HepG2 (cell line): ENCODE measurements around the gene DNAJC5. TPM values are rescaled to one million over a fixed set of nuclear protein-coding genes. Genes with fewer than 3 reads are reported as not detected.

ENCODE experiments used
- ARID3A ChIP-seq: IDR thresholded peaks from 2 replicates; pipeline ENCODE4 v1.6.1; 2012; ENCODE audit warnings: low read depth, low read length, improper control_type of control experiment
- ELF1 ChIP-seq: sonication (generic); formaldehyde crosslinking; IDR thresholded peaks from 2 replicates; pipeline ENCODE4 v1.4.0; 2020; ENCODE audit warnings: missing genetic modification reagents
- GPN1 ChIP-seq: sonication (generic); formaldehyde crosslinking; IDR thresholded peaks from 2 replicates; pipeline ENCODE4 v1.5.1; 2020; ENCODE audit warnings: missing genetic modification reagents, borderline replicate concordance
- GTF2F1 ChIP-seq: fragments of 150-350 bp; IDR thresholded peaks from 2 replicates; pipeline ENCODE4 v1.6.1; 2014; ENCODE audit warnings: low read length
- HMG20A ChIP-seq: IDR thresholded peaks from 2 replicates; pipeline ENCODE4 v1.6.1; 2016; ENCODE audit warnings: borderline replicate concordance
- HOXA5 ChIP-seq: sonication (generic); formaldehyde crosslinking; IDR thresholded peaks from 2 replicates; pipeline ENCODE4 v1.4.0; 2020; ENCODE audit warnings: missing genetic modification reagents
- IKZF1 ChIP-seq: fragments of 450-650 bp; IDR thresholded peaks from 2 replicates; pipeline ENCODE4 v1.7.1; 2016
- IKZF4 ChIP-seq: sonication (generic); formaldehyde crosslinking; IDR thresholded peaks from 2 replicates; pipeline ENCODE4 v1.5.1; 2020; ENCODE audit warnings: borderline replicate concordance, mild to moderate bottlenecking, low read depth, missing genetic modification reagents; ENCODE audit errors: not compliant biosample characterization
- KLF15 ChIP-seq: sonication (generic); formaldehyde crosslinking; IDR thresholded peaks from 2 replicates; pipeline ENCODE4 v1.8.1; 2023; ENCODE audit warnings: borderline replicate concordance, mild to moderate bottlenecking, inconsistent platforms, missing genetic modification reagents, mixed read lengths
- NAIF1 ChIP-seq: sonication (generic); formaldehyde crosslinking; IDR thresholded peaks from 2 replicates; pipeline ENCODE4 v1.5.0; 2020; ENCODE audit warnings: mild to moderate bottlenecking, missing genetic modification reagents, borderline replicate concordance
- NRL ChIP-seq: sonication (generic); formaldehyde crosslinking; IDR thresholded peaks from 2 replicates; pipeline ENCODE4 v1.5.0; 2020; ENCODE audit warnings: missing genetic modification reagents, mild to moderate bottlenecking, moderate library complexity, borderline replicate concordance
- PHF5A ChIP-seq: IDR thresholded peaks from one replicate; pipeline ENCODE4 v1.6.1; 2018; ENCODE audit warnings: low read depth, missing genetic modification reagents; ENCODE audit not compliant: unreplicated experiment
- PLRG1 ChIP-seq: fragments of 450-650 bp; conservative IDR thresholded peaks from 2 replicates; pipeline ENCODE4 v1.6.1; 2016
- SALL2 ChIP-seq: sonication (generic); formaldehyde crosslinking; IDR thresholded peaks from 2 replicates; pipeline ENCODE4 v1.8.1; 2023; ENCODE audit warnings: mild to moderate bottlenecking, missing genetic modification reagents, inconsistent platforms
- THAP11 ChIP-seq: IDR thresholded peaks from 2 replicates; pipeline ENCODE4 v1.6.1; 2016; ENCODE audit warnings: missing biosample characterization, missing genetic modification reagents
- UBTF ChIP-seq: sonication (generic); formaldehyde crosslinking; IDR thresholded peaks from 2 replicates; pipeline ENCODE4 v1.4.0; 2020; ENCODE audit warnings: mild to moderate bottlenecking, missing genetic modification reagents
- ZKSCAN5 ChIP-seq: sonication (generic); formaldehyde crosslinking; IDR thresholded peaks from 2 replicates; pipeline ENCODE4 v1.5.1; 2020; ENCODE audit warnings: mild to moderate bottlenecking, missing genetic modification reagents
- ZKSCAN8 ChIP-seq: IDR thresholded peaks from 2 replicates; pipeline ENCODE4 v1.6.1; 2016; ENCODE audit warnings: borderline replicate concordance, missing genetic modification reagents, missing compliant biosample characterization
- ZNF136 ChIP-seq: sonication (generic); formaldehyde crosslinking; IDR thresholded peaks from 2 replicates; pipeline ENCODE4 v1.8.1; 2022; ENCODE audit warnings: low read depth, mild to moderate bottlenecking, moderate library complexity, missing genetic modification reagents
- ZNF253 ChIP-seq: sonication (generic); formaldehyde crosslinking; IDR thresholded peaks from 2 replicates; pipeline ENCODE4 v1.8.0; 2022; ENCODE audit warnings: mild to moderate bottlenecking, missing genetic modification reagents, borderline replicate concordance
- ZNF33B ChIP-seq: sonication (generic); formaldehyde crosslinking; IDR thresholded peaks from 2 replicates; pipeline ENCODE4 v1.5.1; 2020; ENCODE audit warnings: mild to moderate bottlenecking, missing genetic modification reagents
- ZNF446 ChIP-seq: sonication (generic); formaldehyde crosslinking; IDR thresholded peaks from 2 replicates; pipeline ENCODE4 v1.5.0; 2020; ENCODE audit warnings: mild to moderate bottlenecking, missing genetic modification reagents
- ZNF644 ChIP-seq: IDR thresholded peaks from 2 replicates; pipeline ENCODE4 v1.6.1; 2016; ENCODE audit warnings: low read depth
- ZNF720 ChIP-seq: sonication (generic); formaldehyde crosslinking; IDR thresholded peaks from 2 replicates; pipeline ENCODE4 v1.4.0; 2020; ENCODE audit warnings: missing genetic modification reagents
- polyA plus RNA-seq, 8 experiments: library from polyadenylated mRNA; depleted of rRNA in 3 of 8; stranded (reverse) in 7 of 8; unstranded in 1 of 8; fragments of >200 nt; fragmentation: Illumina TruSeq in 4 of 8; extraction: Trizol in 4 of 8; gene quantifications; 2 replicates each; pipeline versions ENCODE4 v1.2.1 to v1.2.3, GENCODE V29; 2011 to 2016; ENCODE audit warnings: low read depth in 4 of 8, missing spikeins in 1 of 8, mixed read lengths in 1 of 8; ENCODE audit not compliant: insufficient read depth in 1 of 8
- total RNA-seq, 5 experiments: library from RNA; depleted of rRNA; stranded (reverse); fragments of >200 nt; fragmentation: Illumina TruSeq; extraction: Trizol; gene quantifications; 2 replicates each; pipeline ENCODE4 v1.2.3, GENCODE V29; 2016; ENCODE audit warnings: low read depth in 1 of 5
- TF ChIP-seq, protein P1 (sequence below): sonication (generic); formaldehyde crosslinking; IDR thresholded peaks from 2 replicates; pipeline ENCODE4 v1.4.0; 2020; ENCODE audit warnings: missing genetic modification reagents, borderline replicate concordance

DNAJC5 gene
- total and polyA plus RNA-seq, 2 of the 13 experiments (the other 11 are each of a cell fraction or from before 2014, with no cell fraction given), result 42.8 to 64.5 TPM

GRCh38 chr20:63861981-63862901 lies 32.7 kb upstream of the DNAJC5 start (continued):
- TF ChIP-seq, protein P1, sequence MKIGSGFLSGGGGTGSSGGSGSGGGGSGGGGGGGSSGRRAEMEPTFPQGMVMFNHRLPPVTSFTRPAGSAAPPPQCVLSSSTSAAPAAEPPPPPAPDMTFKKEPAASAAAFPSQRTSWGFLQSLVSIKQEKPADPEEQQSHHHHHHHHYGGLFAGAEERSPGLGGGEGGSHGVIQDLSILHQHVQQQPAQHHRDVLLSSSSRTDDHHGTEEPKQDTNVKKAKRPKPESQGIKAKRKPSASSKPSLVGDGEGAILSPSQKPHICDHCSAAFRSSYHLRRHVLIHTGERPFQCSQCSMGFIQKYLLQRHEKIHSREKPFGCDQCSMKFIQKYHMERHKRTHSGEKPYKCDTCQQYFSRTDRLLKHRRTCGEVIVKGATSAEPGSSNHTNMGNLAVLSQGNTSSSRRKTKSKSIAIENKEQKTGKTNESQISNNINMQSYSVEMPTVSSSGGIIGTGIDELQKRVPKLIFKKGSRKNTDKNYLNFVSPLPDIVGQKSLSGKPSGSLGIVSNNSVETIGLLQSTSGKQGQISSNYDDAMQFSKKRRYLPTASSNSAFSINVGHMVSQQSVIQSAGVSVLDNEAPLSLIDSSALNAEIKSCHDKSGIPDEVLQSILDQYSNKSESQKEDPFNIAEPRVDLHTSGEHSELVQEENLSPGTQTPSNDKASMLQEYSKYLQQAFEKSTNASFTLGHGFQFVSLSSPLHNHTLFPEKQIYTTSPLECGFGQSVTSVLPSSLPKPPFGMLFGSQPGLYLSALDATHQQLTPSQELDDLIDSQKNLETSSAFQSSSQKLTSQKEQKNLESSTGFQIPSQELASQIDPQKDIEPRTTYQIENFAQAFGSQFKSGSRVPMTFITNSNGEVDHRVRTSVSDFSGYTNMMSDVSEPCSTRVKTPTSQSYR (CRISPR knock-in tag), result no peak
- TF ChIP-seq NRL (CRISPR knock-in tag), result no peak; the same call in 1 of the 2 replicates
- no peak for TF ChIP-seq PHF5A (CRISPR knock-in tag)
- no peak for TF ChIP-seq IKZF4
- TF ChIP-seq KLF15, result no peak
- no peak for TF ChIP-seq NAIF1 (CRISPR knock-in tag)
- TF ChIP-seq ZKSCAN5 (CRISPR knock-in tag), result no peak
- TF ChIP-seq ZNF136, result no peak
- no peak for TF ChIP-seq ZNF720
- TF ChIP-seq THAP11 (CRISPR knock-in tag), result no peak
- no peak for TF ChIP-seq GTF2F1
- TF ChIP-seq IKZF1, result no peak
- TF ChIP-seq ZNF644 (CRISPR knock-in tag), result no peak
- TF ChIP-seq PLRG1, result no peak
- no peak for TF ChIP-seq ZNF253 (CRISPR knock-in tag)
- no peak for TF ChIP-seq ELF1 (CRISPR knock-in tag)
- TF ChIP-seq ZNF446 (CRISPR knock-in tag), result no peak
- no peak for TF ChIP-seq GPN1 (CRISPR knock-in tag)
- TF ChIP-seq HOXA5, result no peak
- TF ChIP-seq ZKSCAN8 (CRISPR knock-in tag), result no peak
- no peak for TF ChIP-seq SALL2
- TF ChIP-seq ARID3A, result no peak
- TF ChIP-seq UBTF (CRISPR knock-in tag), result no peak
- no peak for TF ChIP-seq ZNF33B
- no peak for TF ChIP-seq HMG20A (CRISPR knock-in tag)
